ENCODE results near the gene PDE9A.

DNA sequence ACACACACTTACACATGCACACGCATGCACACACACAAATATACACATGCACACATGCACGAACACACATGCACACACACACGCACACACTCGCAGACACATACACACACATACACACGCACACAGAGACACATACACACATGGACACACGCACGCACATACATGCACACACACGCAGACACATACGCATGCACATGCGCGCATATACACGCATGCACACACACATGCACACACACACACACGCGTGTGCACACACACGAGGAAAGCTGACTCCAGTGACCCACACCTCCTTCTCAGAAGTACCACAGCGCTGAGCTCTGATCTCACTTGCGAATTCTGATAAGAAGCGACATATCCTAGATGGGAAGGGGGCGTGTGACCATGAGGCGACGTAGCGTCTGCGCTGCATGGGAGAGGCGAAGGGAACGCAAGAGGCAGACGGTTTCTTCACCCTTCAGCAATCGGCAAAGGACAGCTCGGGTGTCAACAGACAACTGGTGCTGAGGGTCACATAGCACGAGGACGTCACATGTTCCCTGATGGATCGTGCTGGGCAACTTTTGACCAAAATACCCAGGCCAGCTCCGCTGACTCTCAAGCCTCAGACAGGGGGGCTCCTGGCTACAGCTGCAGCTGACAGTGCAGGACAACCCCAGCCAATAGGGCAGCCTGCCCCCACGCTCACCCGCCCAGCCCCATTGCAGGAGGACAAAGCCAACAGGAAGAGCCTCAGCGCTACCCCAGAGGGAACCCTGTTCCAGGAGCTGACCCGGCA is 16.0 kb upstream of the PDE9A start:
- no peak for TF ChIP-seq POLR2A (IDR thresholded peaks at IDR 0.05; ENCODE audit: low read depth, low read length)
- TF ChIP-seq, protein P1, sequence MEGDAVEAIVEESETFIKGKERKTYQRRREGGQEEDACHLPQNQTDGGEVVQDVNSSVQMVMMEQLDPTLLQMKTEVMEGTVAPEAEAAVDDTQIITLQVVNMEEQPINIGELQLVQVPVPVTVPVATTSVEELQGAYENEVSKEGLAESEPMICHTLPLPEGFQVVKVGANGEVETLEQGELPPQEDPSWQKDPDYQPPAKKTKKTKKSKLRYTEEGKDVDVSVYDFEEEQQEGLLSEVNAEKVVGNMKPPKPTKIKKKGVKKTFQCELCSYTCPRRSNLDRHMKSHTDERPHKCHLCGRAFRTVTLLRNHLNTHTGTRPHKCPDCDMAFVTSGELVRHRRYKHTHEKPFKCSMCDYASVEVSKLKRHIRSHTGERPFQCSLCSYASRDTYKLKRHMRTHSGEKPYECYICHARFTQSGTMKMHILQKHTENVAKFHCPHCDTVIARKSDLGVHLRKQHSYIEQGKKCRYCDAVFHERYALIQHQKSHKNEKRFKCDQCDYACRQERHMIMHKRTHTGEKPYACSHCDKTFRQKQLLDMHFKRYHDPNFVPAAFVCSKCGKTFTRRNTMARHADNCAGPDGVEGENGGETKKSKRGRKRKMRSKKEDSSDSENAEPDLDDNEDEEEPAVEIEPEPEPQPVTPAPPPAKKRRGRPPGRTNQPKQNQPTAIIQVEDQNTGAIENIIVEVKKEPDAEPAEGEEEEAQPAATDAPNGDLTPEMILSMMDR (conservative IDR thresholded peaks at IDR 0.05; ENCODE audit: low read depth, low read length): no peak
